ENCODE results near the gene TBC1D1. TPM values are rescaled to one million over a fixed set of nuclear protein-coding genes. Genes with fewer than 3 reads are reported as not detected.

TBC1D1 gene
- total and polyA plus RNA-seq, 2 of the 8 experiments (the other 6 are each of a cell fraction or from before 2014, with no cell fraction given), result 96.9 to 162 TPM

GRCh38 chr4:38100474-38101255 is 209.8 kb downstream of the TBC1D1 start (continued):
- TF ChIP-seq E2F6 (IDR thresholded peaks at IDR 0.05), result no peak
- TF ChIP-seq CHD1 (IDR thresholded peaks at IDR 0.05; ENCODE audit: low read depth, low read length), result no peak
- no peak for TF ChIP-seq SUZ12 (IDR thresholded peaks at IDR 0.05; ENCODE audit: low read length)
